BJ (cell line): ENCODE results near the gene SLC16A4. TPM values are rescaled to one million over a fixed set of nuclear protein-coding genes. Genes with fewer than 3 reads are reported as not detected.

ENCODE experiments used
- CTCF ChIA-PET: fragments of 350-600 bp; formaldehyde crosslinking; extraction: SDS; loops from one replicate; lab custom pipeline; 2021; ENCODE audit warnings: antibody characterized with exemption, inconsistent platforms; lab: Yijun Ruan, JAX
- POLR2A ChIA-PET: fragments of 300-600 bp; sonication (Branson Sonifier 250); formaldehyde crosslinking; extraction: SDS; loops from one replicate; lab custom pipeline; 2021; ENCODE audit warnings: antibody characterized with exemption; lab: Charles Lee
- DNase-seq: peaks from one replicate; pipeline ENCODE4 v3.0.0-alpha.2; 2011; ENCODE audit warnings: low read depth
- H3K27me3 ChIP-seq: 2 replicates; pipeline ENCODE4 v1.6.0; 2011; ENCODE audit warnings: low read length; ENCODE audit not compliant: control insufficient read depth, insufficient read depth
- H3K36me3 ChIP-seq: 2 replicates; pipeline ENCODE4 v1.5.1; 2011; ENCODE audit warnings: low read length; ENCODE audit not compliant: control insufficient read depth, insufficient read depth
- H3K4me3 ChIP-seq: 2 replicates; pipeline ENCODE4 v1.5.1; 2011; ENCODE audit warnings: low read depth, mild to moderate bottlenecking, control low read depth, low read length
- polyA plus RNA-seq: library from polyadenylated mRNA; depleted of rRNA; stranded (reverse); fragments of >200 nt; gene quantifications from 2 replicates; pipeline ENCODE4 v1.2.3, GENCODE V29; 2011
- TF ChIP-seq, protein P1 (sequence below): IDR thresholded peaks from 2 replicates; pipeline ENCODE4 v1.5.1; 2011; ENCODE audit warnings: low read depth, mild to moderate bottlenecking, control low read depth, inconsistent platforms, low read length, moderate library complexity; ENCODE audit not compliant: insufficient read depth

Gene SLC16A4
- polyA plus RNA-seq, 1 experiment: 20.8 TPM

DNA sequence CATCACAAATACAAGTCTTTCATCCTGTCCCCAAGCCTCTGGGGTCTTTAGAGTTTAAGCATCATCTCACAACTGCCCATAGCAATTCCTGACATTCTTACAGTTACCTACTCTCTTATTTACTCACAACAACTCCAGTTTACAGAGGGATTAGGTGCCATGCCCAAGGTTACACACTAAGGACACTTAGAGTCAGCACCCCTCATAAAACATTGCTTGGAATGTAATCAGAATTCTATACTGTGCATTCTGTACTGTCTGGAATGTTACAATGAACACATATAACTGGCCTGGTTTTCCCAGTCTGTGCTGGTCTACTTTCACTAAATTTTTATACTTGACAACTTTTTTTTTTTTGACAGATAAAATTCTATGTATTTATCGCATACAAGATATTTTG is 66.2 kb downstream of the SLC16A4 start:
- Histone ChIP-seq H3K4me3 (no peak overlapping the region), H3K27me3 (no peaks in the 10 kb centered on the region), H3K36me3 (no peaks in the 10 kb centered on the region)
- CTCF ChIA-PET: interaction anchor here (0.7 to 1.7 kb wide), 4 partner anchors 12 to 121 kb away, joined by 3 to 8 read pairs (median 4); no protein-coding TSS in a partner anchor
- DNase-seq: no peak
- TF ChIP-seq, protein P1, sequence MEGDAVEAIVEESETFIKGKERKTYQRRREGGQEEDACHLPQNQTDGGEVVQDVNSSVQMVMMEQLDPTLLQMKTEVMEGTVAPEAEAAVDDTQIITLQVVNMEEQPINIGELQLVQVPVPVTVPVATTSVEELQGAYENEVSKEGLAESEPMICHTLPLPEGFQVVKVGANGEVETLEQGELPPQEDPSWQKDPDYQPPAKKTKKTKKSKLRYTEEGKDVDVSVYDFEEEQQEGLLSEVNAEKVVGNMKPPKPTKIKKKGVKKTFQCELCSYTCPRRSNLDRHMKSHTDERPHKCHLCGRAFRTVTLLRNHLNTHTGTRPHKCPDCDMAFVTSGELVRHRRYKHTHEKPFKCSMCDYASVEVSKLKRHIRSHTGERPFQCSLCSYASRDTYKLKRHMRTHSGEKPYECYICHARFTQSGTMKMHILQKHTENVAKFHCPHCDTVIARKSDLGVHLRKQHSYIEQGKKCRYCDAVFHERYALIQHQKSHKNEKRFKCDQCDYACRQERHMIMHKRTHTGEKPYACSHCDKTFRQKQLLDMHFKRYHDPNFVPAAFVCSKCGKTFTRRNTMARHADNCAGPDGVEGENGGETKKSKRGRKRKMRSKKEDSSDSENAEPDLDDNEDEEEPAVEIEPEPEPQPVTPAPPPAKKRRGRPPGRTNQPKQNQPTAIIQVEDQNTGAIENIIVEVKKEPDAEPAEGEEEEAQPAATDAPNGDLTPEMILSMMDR: no peak
- POLR2A ChIA-PET: no interaction called here

DNA sequence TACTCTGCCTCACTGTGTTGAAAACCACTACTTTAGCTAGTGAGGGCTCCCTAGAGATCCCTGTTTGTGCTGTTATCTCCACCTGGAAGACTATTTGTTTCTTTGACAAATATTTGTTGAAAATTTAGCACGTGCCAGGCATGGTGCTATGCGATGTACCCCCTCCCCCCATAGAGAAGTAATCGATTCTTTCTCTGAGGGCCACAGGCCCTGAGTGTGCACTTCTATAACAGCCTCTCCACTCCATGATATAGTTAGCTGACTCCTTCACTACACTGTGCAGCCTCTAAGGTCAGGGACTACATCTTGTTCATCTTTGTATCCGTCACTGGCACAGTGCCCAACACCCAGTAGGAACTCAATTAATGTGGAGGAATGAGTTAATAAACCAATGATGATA is 69.0 kb downstream of the SLC16A4 start:
- no peak overlapping the region for H3K4me3 ChIP-seq
- DNase-seq: no peak
- H3K27me3 ChIP-seq: no peaks in the 10 kb centered on the region
- TF ChIP-seq, protein P1: no peak
- POLR2A ChIA-PET: no interaction called here
- H3K36me3 ChIP-seq: no peaks in the 10 kb centered on the region
- CTCF ChIA-PET: interaction anchor here (0.6 to 2.9 kb wide), 5 partner anchors 9 to 125 kb away, joined by 3 to 16 read pairs (median 4); partner anchors contain the start of gene RBM15

DNA sequence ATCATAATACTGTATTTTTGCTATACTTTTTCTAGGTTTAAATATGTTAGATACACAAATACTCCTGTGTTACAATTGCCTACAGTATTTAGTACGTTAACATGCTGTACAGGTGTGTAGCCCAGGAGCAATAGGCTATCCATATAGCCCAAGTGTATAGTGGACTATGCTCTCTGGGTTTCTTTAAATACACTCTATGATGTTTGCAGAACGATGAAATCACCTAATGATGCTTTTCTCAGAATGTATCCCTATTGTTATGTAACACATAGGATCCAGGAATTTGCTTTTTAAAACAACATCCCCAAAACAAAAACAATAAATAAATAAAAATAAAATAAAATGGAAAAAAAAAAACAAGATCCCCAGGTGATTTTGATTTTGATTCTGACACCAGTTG is 69.8 kb downstream of the SLC16A4 start:
- TF ChIP-seq, protein P1: no peak
- CTCF ChIA-PET: interaction anchor here (0.8 to 2.9 kb wide), 4 partner anchors 8 to 119 kb away, joined by 3 to 16 read pairs (median 7); partner anchors contain the start of gene RBM15

DNA sequence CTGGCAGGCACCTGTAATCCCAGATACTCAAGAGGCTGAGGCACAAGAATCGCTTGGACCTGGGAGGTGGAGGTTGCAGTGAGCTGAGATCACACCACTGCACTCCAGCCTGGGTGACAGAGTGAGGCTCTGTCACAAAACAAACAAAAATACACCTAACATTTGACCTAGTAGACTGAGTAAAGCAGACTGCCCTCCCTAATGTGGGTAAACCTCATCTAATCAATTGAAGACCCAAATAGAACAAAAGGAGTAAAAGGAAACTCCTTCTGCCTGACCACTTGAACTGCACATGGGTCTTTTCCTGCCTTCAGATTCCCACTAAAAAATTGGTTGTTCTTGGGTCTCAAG is 70.7 kb downstream of the SLC16A4 start:
- no peak for DNase-seq
- Histone ChIP-seq H3K27me3 (no peaks in the 10 kb centered on the region), H3K4me3 (no peak overlapping the region), H3K36me3 (no peaks in the 10 kb centered on the region)
- CTCF ChIA-PET: interaction anchor here (0.9 to 26.3 kb wide), 4 partner anchors 112 to 175 kb away, joined by 3 to 1014 read pairs (median 14); partner anchors contain the start of gene KCNC4
- TF ChIP-seq, protein P1: no peak
- POLR2A ChIA-PET: no interaction called here

More for the DNA sequence above, 69.8 kb downstream of the SLC16A4 start:
- Histone ChIP-seq H3K27me3 (no peaks in the 10 kb centered on the region), H3K36me3 (no peaks in the 10 kb centered on the region), H3K4me3 (no peak overlapping the region)
- no peak for DNase-seq
- POLR2A ChIA-PET: no interaction called here

DNA sequence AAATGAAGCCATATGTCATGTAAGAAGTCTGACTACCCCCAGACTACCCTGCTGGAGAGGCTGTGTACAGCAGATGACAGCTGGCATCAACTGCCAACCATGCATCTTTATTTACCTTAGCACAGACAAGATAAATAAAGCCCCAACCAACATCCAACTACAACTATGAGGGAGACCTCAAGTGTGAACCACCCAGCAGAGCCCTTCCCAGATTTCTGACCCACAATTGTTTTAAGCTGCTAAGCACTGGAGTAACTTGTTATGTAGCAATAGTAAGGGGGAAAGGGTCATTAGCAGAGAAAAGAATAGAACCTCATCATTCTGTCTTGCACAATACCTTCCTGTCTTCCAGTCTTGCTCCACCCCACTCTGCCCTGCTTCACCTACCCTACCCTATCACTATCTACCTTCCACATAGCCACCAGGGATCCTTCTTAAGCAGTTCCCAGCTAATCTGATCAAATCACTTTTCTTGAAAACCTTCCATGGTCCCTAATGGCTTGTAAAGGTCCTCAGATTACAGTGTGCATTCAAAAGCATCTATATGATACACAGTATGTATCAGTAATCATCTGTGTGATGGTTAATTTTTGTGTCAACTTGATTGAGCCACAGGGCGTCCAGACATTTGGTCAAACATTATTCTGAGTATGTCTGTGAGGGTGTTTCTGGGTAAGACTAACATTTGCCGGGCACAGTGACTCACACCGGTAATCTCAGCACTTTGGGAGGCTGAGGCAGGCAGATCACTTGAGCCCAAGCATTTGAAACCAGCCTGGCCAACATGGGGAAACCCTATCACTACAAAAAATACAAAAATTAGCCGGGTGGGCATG is 71.3 kb downstream of the SLC16A4 start:
- Histone ChIP-seq H3K27me3 (no peaks in the 10 kb centered on the region), H3K4me3 (no peak overlapping the region), H3K36me3 (no peaks in the 10 kb centered on the region)
- TF ChIP-seq, protein P1: no peak
- CTCF ChIA-PET: interaction anchor here (0.9 to 26.3 kb wide), 8 partner anchors 10 to 176 kb away, joined by 3 to 1014 read pairs (median 9); partner anchors contain the start of genes KCNC4 and RBM15
- POLR2A ChIA-PET: no interaction called here
- DNase-seq: no peak
